Measurements from ENCODE around the gene TRIAP1.

TRIAP1 gene

GRCh38 chr12:120437735-120438494, 8.3 kb downstream of the TRIAP1 start, which contains the start of gene COX6A1:
TSS of gene COX6A1 (plus strand) at chr12:120438113. CDS start at chr12:120438127, 14 bp downstream.
- 0% methylated on average over 38 of the region's 59 CpGs for WGBS (ENCODE audit: insufficient coverage)
- POLR2A ChIA-PET, result no interaction called here
- no peaks in the 10 kb centered on the region for H3K27me3 ChIP-seq (replicated peaks in 2 of 5; ENCODE audit: control insufficient read depth in 4 of 5, insufficient read depth in 5 of 5, low read length in 4 of 5)
- H3K36me3 ChIP-seq (ENCODE audit: control insufficient read depth in 4 of 4, insufficient read depth in 4 of 4, low read length in 3 of 4), result peaks cover 0 to 16% (median 9%) of the 10 kb centered on the region in 4 experiments
- H3K27ac ChIP-seq (ENCODE audit: insufficient read depth in 1 of 2, low read depth in 1 of 2, low read length in 2 of 2, poor library complexity in 1 of 2, severe bottlenecking in 2 of 2), result peak within 1 kb of the TSS; percentile 58 to 83
- peak within 1 kb of the TSS; percentile 77 to 93 (median 86) for H3K4me3 ChIP-seq (ENCODE audit: control insufficient read depth in 1 of 7, extremely low read depth in 1 of 7, insufficient read depth in 4 of 7, low read depth in 2 of 7, low read length in 6 of 7)
- CTCF ChIA-PET, result interaction anchor here (1.1 to 29.5 kb wide), 5 partner anchors 9 to 59 kb away, joined by 4 to 545 read pairs (median 4); partner anchors contain the start of gene SRSF9
- H3K9me3 ChIP-seq (ENCODE audit: control extremely low read depth in 1 of 5, control insufficient read depth in 4 of 5, insufficient read depth in 2 of 5, low read depth in 1 of 5, low read length in 4 of 5), result no peaks in the 10 kb centered on the region
- peaks cover 8 to 23% (median 16%) of the 10 kb centered on the region in 4 experiments for H3K4me1 ChIP-seq (ENCODE audit: control extremely low read depth in 1 of 4, control insufficient read depth in 4 of 4, insufficient read depth in 4 of 4, low read length in 3 of 4)
- peak; percentile 99 for DNase-seq

GRCh38 chr12:120432772-120433525, 13.2 kb downstream of the TRIAP1 start:
- DNase-seq, result no peak
- peaks cover 0 to 6% (median 5%) of the 10 kb centered on the region in 4 experiments for H3K4me1 ChIP-seq (ENCODE audit: control extremely low read depth in 1 of 4, control insufficient read depth in 4 of 4, insufficient read depth in 4 of 4, low read length in 3 of 4)
- peaks cover 0 to 7% (median 3%) of the 10 kb centered on the region in 5 experiments for H3K27me3 ChIP-seq (replicated peaks in 2 of 5; ENCODE audit: control insufficient read depth in 4 of 5, insufficient read depth in 5 of 5, low read length in 4 of 5)
- no peaks in the 10 kb centered on the region for H3K36me3 ChIP-seq (ENCODE audit: control insufficient read depth in 4 of 4, insufficient read depth in 4 of 4, low read length in 3 of 4)
- 70% methylated on average over 4 of the region's 10 CpGs for WGBS (ENCODE audit: insufficient coverage)
- ChIA-PET POLR2A (interaction anchor here (0.6 kb wide), 1 partner anchor 80 kb away, joined by 3 read pairs; no protein-coding TSS in a partner anchor), CTCF (interaction anchor here (0.8 to 29.5 kb wide), 5 partner anchors 32 to 106 kb away, joined by 3 to 545 read pairs (median 3); partner anchors contain the start of genes PLA2G1B and SRSF9)
- H3K9me3 ChIP-seq (ENCODE audit: control extremely low read depth in 1 of 5, control insufficient read depth in 4 of 5, insufficient read depth in 2 of 5, low read depth in 1 of 5, low read length in 4 of 5), result no peaks in the 10 kb centered on the region
- H3K27ac ChIP-seq (ENCODE audit: insufficient read depth in 1 of 2, low read depth in 1 of 2, low read length in 2 of 2, poor library complexity in 1 of 2, severe bottlenecking in 2 of 2), result no peak overlapping the region
- no peak overlapping the region for H3K4me3 ChIP-seq (ENCODE audit: control insufficient read depth in 1 of 7, extremely low read depth in 1 of 7, insufficient read depth in 4 of 7, low read depth in 2 of 7, low read length in 6 of 7)

DNA sequence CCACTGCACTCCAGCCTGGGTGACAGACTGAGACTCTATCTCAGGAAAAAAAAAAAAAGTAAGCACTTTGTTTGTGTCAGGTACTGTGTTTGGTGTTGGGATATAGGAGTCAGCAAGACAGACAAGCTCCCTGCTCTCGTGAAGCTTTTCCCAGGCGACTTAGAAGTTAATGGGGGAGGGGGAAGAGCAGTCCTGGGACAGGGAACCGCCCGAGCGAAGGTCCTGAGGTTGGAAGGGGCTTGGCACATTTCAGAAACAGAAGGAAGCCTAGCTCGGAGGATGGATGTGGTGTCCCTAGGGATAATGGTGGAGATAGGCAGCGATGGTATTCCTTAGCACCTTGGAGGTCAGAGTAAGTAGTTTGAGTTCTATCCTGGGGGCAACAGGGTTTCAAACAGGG, 16.8 kb downstream of the TRIAP1 start:
- DNase-seq, result no peak
- 86% methylated on average over 6 of the region's 7 CpGs for WGBS (ENCODE audit: insufficient coverage)
- ChIA-PET POLR2A (interaction anchor here (0.6 kb wide), 1 partner anchor 127 kb away, joined by 6 read pairs; no protein-coding TSS in a partner anchor), CTCF (interaction anchor here (1.0 to 4.2 kb wide), 12 partner anchors 11 to 77 kb away, joined by 3 to 20 read pairs (median 6); no protein-coding TSS in a partner anchor)
- Histone ChIP-seq H3K27ac (ENCODE audit: insufficient read depth in 1 of 2, low read depth in 1 of 2, low read length in 2 of 2, poor library complexity in 1 of 2, severe bottlenecking in 2 of 2) (no peak overlapping the region), H3K27me3 (replicated peaks in 2 of 5; ENCODE audit: control insufficient read depth in 4 of 5, insufficient read depth in 5 of 5, low read length in 4 of 5) (peaks cover 0 to 7% (median 3%) of the 10 kb centered on the region in 5 experiments), H3K9me3 (ENCODE audit: control extremely low read depth in 1 of 5, control insufficient read depth in 4 of 5, insufficient read depth in 2 of 5, low read depth in 1 of 5, low read length in 4 of 5) (no peaks in the 10 kb centered on the region), H3K4me1 (ENCODE audit: control extremely low read depth in 1 of 4, control insufficient read depth in 4 of 4, insufficient read depth in 4 of 4, low read length in 3 of 4) (no peaks in the 10 kb centered on the region), H3K4me3 (ENCODE audit: control insufficient read depth in 1 of 7, extremely low read depth in 1 of 7, insufficient read depth in 4 of 7, low read depth in 2 of 7, low read length in 6 of 7) (no peak overlapping the region), H3K36me3 (ENCODE audit: control insufficient read depth in 4 of 4, insufficient read depth in 4 of 4, low read length in 3 of 4) (no peaks in the 10 kb centered on the region)

- Histone ChIP-seq H3K9me3 (ENCODE audit: control extremely low read depth in 1 of 5, control insufficient read depth in 4 of 5, insufficient read depth in 2 of 5, low read depth in 1 of 5, low read length in 4 of 5) (no peaks in the 10 kb centered on the region), H3K27me3 (replicated peaks in 2 of 5; ENCODE audit: control insufficient read depth in 4 of 5, insufficient read depth in 5 of 5, low read length in 4 of 5) (peaks cover 0 to 7% (median 3%) of the 10 kb centered on the region in 5 experiments), H3K4me3 (ENCODE audit: control insufficient read depth in 1 of 7, extremely low read depth in 1 of 7, insufficient read depth in 4 of 7, low read depth in 2 of 7, low read length in 6 of 7) (no peak overlapping the region), H3K27ac (ENCODE audit: insufficient read depth in 1 of 2, low read depth in 1 of 2, low read length in 2 of 2, poor library complexity in 1 of 2, severe bottlenecking in 2 of 2) (no peak overlapping the region), H3K36me3 (ENCODE audit: control insufficient read depth in 4 of 4, insufficient read depth in 4 of 4, low read length in 3 of 4) (no peaks in the 10 kb centered on the region), H3K4me1 (ENCODE audit: control extremely low read depth in 1 of 4, control insufficient read depth in 4 of 4, insufficient read depth in 4 of 4, low read length in 3 of 4) (no peaks in the 10 kb centered on the region)
- ChIA-PET POLR2A (no interaction called here), CTCF (interaction anchor here (0.8 to 4.2 kb wide), 16 partner anchors 9 to 101 kb away, joined by 3 to 20 read pairs (median 5); partner anchors contain the start of genes COX6A1 and PLA2G1B)
- DNase-seq, result no peak
- 76% methylated on average over 7 of the region's 8 CpGs for WGBS (ENCODE audit: insufficient coverage)
Measured at GRCh38 chr12:120428597-120429229, 17.5 kb downstream of the TRIAP1 start.

DNA sequence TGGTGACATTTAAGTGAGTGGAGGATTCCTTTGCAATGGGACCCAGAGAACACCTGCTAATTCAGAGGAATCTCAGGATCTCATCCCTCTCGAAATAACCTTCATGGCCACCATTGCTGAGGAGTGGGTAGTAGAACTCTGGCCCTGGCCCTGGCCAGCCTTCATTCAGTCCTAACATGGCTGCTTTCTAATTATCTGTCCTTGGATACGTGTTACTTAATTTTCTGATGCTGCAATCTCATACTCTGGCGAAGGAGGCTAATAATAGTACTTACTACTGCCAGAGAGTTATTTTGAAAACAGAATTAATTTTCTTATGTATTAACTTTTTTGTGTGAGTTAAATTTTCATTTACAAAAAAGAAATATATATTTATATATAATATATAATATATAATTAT, 20.4 kb downstream of the TRIAP1 start:
- no peaks in the 10 kb centered on the region for H3K36me3 ChIP-seq (ENCODE audit: control insufficient read depth in 4 of 4, insufficient read depth in 4 of 4, low read length in 3 of 4)
- ChIA-PET CTCF (interaction anchor here (1.2 kb wide), 1 partner anchor 136 kb away, joined by 3 read pairs; no protein-coding TSS in a partner anchor), POLR2A (no interaction called here)
- WGBS (ENCODE audit: insufficient coverage), result 100% methylated on average over 2 of the region's 3 CpGs
- H3K4me3 ChIP-seq (ENCODE audit: control insufficient read depth in 1 of 7, extremely low read depth in 1 of 7, insufficient read depth in 4 of 7, low read depth in 2 of 7, low read length in 6 of 7), result no peak overlapping the region
- H3K4me1 ChIP-seq (ENCODE audit: control extremely low read depth in 1 of 4, control insufficient read depth in 4 of 4, insufficient read depth in 4 of 4, low read length in 3 of 4), result no peaks in the 10 kb centered on the region
- peaks cover 0 to 7% (median 3%) of the 10 kb centered on the region in 5 experiments for H3K27me3 ChIP-seq (replicated peaks in 2 of 5; ENCODE audit: control insufficient read depth in 4 of 5, insufficient read depth in 5 of 5, low read length in 4 of 5)
- H3K27ac ChIP-seq (ENCODE audit: insufficient read depth in 1 of 2, low read depth in 1 of 2, low read length in 2 of 2, poor library complexity in 1 of 2, severe bottlenecking in 2 of 2), result no peak overlapping the region
- H3K9me3 ChIP-seq (ENCODE audit: control extremely low read depth in 1 of 5, control insufficient read depth in 4 of 5, insufficient read depth in 2 of 5, low read depth in 1 of 5, low read length in 4 of 5), result no peaks in the 10 kb centered on the region
- no peak for DNase-seq

- WGBS (ENCODE audit: insufficient coverage), result 68% methylated on average over 5 of the region's 7 CpGs
- DNase-seq, result no peak
- no peak overlapping the region for H3K27ac ChIP-seq (ENCODE audit: insufficient read depth in 1 of 2, low read depth in 1 of 2, low read length in 2 of 2, poor library complexity in 1 of 2, severe bottlenecking in 2 of 2)
- ChIA-PET CTCF (interaction anchor here (1.0 kb wide), 1 partner anchor 46 kb away, joined by 3 read pairs; no protein-coding TSS in a partner anchor), POLR2A (no interaction called here)
- H3K36me3 ChIP-seq (ENCODE audit: control insufficient read depth in 4 of 4, insufficient read depth in 4 of 4, low read length in 3 of 4), result no peaks in the 10 kb centered on the region
- no peaks in the 10 kb centered on the region for H3K9me3 ChIP-seq (ENCODE audit: control extremely low read depth in 1 of 5, control insufficient read depth in 4 of 5, insufficient read depth in 2 of 5, low read depth in 1 of 5, low read length in 4 of 5)
- peaks cover 0 to 5% (median 0%) of the 10 kb centered on the region in 5 experiments for H3K27me3 ChIP-seq (replicated peaks in 2 of 5; ENCODE audit: control insufficient read depth in 4 of 5, insufficient read depth in 5 of 5, low read length in 4 of 5)
- H3K4me3 ChIP-seq (ENCODE audit: control insufficient read depth in 1 of 7, extremely low read depth in 1 of 7, insufficient read depth in 4 of 7, low read depth in 2 of 7, low read length in 6 of 7), result no peak overlapping the region
- H3K4me1 ChIP-seq (ENCODE audit: control extremely low read depth in 1 of 4, control insufficient read depth in 4 of 4, insufficient read depth in 4 of 4, low read length in 3 of 4), result no peaks in the 10 kb centered on the region
Measured at GRCh38 chr12:120422892-120423456, 23.2 kb downstream of the TRIAP1 start.

All from common myeloid progenitor, CD34-positive (primary cell).